HCT116 (cell line): ENCODE measurements around the gene CYTL1. TPM values are rescaled to one million over a fixed set of nuclear protein-coding genes. Genes with fewer than 3 reads are reported as not detected.
A peak's percentile ranks its signal among the peaks of the same experiment; 100 is the strongest.

Experiments used
- ATAC-seq: fragments of 200-7000 bp; cut with Tn5 transposase; 2 replicates; pipeline ENCODE4 v1.9.1; 2020; ENCODE audit warnings: mild to moderate bottlenecking, moderate library complexity
- BruUV-seq: library from RNA; stranded (reverse); fragments of 400-500 nt; replicated peaks from 2 replicates; lab custom pipeline; 2021; lab: Mats Ljungman, UMichigan
- CTCF ChIA-PET: fragments of 300-600 bp; sonication (Branson Sonifier 250); formaldehyde crosslinking; loops from one replicate; lab custom pipeline; 2021; ENCODE audit warnings: antibody characterized with exemption; lab: Charles Lee
- POLR2A ChIA-PET: fragments of 300-600, 350-600 bp; sonication (Branson Sonifier 250); formaldehyde crosslinking; loops from one replicate; lab custom pipeline; 2021; ENCODE audit warnings: antibody characterized with exemption; lab: Charles Lee
- RAD21 ChIA-PET, 2 experiments: fragments of 300-600 bp; sonication (Branson Sonifier 250); formaldehyde crosslinking; loops; one replicate each; lab custom pipeline; 2023; ENCODE audit warnings: low total read pairs in 2 of 2; ENCODE audit not compliant: uncharacterized antibody in 2 of 2, unreplicated experiment in 2 of 2, low non-redundant PET in 1 of 2; lab: Charles Lee
- DNase-seq: peaks from one replicate; pipeline ENCODE4 v3.0.0-alpha.2; 2010; ENCODE audit warnings: low read depth, low spot score
- H2AFZ ChIP-seq: fragments of 200-600 bp; shearing (Covaris generic), sonication (generic); 2 replicates; pipeline ENCODE4 v1.6.1; 2017; ENCODE audit warnings: low read depth, mixed run types, mixed read lengths, antibody characterized with exemption, low read length; ENCODE audit not compliant: poor library complexity, severe bottlenecking
- H3K27ac ChIP-seq: 2 replicates; pipeline ENCODE4 v1.5.1; 2012; ENCODE audit warnings: low read depth, low read length
- H3K27me3 ChIP-seq: fragments of 200-600 bp; sonication (generic); 2 replicates; pipeline ENCODE4 v1.6.1; 2016; ENCODE audit warnings: mixed run types, low read length, mixed read lengths; ENCODE audit not compliant: insufficient read depth
- H3K36me3 ChIP-seq, 2 experiments: fragments of 200-500 bp in 1 of 2; fragments of 200-600 bp in 1 of 2; sonication (Bioruptor generic) in 1 of 2; sonication (generic) in 1 of 2; 2 replicates each; pipeline versions ENCODE4 v1.5.1 to v1.6.1; 2014 to 2016; ENCODE audit warnings: low read length in 2 of 2, inconsistent platforms in 1 of 2, mixed read lengths in 1 of 2, mixed run types in 1 of 2; ENCODE audit not compliant: insufficient read depth in 2 of 2, control insufficient read depth in 1 of 2
- H3K4me1 ChIP-seq, 2 experiments: fragments of 200-600 bp in 1 of 2; sonication (generic) in 1 of 2; 2 replicates each; pipeline versions ENCODE4 v1.5.1 to v1.6.1; 2012 to 2017; ENCODE audit warnings: low read length in 2 of 2, inconsistent platforms in 1 of 2, mild to moderate bottlenecking in 1 of 2, mixed read lengths in 1 of 2, mixed run types in 1 of 2, moderate library complexity in 1 of 2; ENCODE audit not compliant: insufficient read depth in 2 of 2, control insufficient read depth in 1 of 2
- H3K4me2 ChIP-seq: fragments of 200-600 bp; sonication (generic); 2 replicates; pipeline ENCODE4 v1.6.1; 2017; ENCODE audit warnings: mixed run types, low read length, mixed read lengths
- H3K4me3 ChIP-seq, 2 experiments: fragments of 200-600 bp in 1 of 2; sonication (generic) in 1 of 2; replicated peaks in 1 of 2; 2 replicates each; pipeline ENCODE4 v1.5.1; 2011 to 2016; ENCODE audit warnings: low read length in 2 of 2, control low read depth in 1 of 2, low read depth in 1 of 2, mild to moderate bottlenecking in 1 of 2, mixed read lengths in 1 of 2, mixed run types in 1 of 2
- H3K79me2 ChIP-seq: fragments of 200-600 bp; sonication (generic); 2 replicates; pipeline ENCODE4 v1.6.1; 2017; ENCODE audit warnings: mild to moderate bottlenecking, mixed run types, low read length, moderate library complexity, mixed read lengths; ENCODE audit not compliant: insufficient read depth
- H3K9ac ChIP-seq: fragments of 200-600 bp; sonication (generic); 2 replicates; pipeline ENCODE4 v1.6.1; 2016; ENCODE audit warnings: low read length, mixed read lengths
- H3K9me2 ChIP-seq: fragments of 200-600 bp; sonication (generic), shearing (Covaris generic); 2 replicates; pipeline ENCODE4 v1.6.1; 2017; ENCODE audit warnings: mixed run types, mild to moderate bottlenecking, moderate library complexity; ENCODE audit not compliant: insufficient read depth
- H3K9me3 ChIP-seq, 2 experiments: fragments of 200-500 bp in 1 of 2; fragments of 200-600 bp in 1 of 2; sonication (Bioruptor generic) in 1 of 2; sonication (generic) in 1 of 2; 2 replicates each; pipeline ENCODE4 v1.6.1; 2014 to 2017; ENCODE audit warnings: low read length in 2 of 2, mixed read lengths in 2 of 2, inconsistent platforms in 1 of 2, low read depth in 1 of 2, mild to moderate bottlenecking in 1 of 2, mixed run types in 1 of 2, moderate library complexity in 1 of 2; ENCODE audit not compliant: control insufficient read depth in 1 of 2, insufficient read depth in 1 of 2
- H4K20me1 ChIP-seq: fragments of 200-600 bp; sonication (generic), shearing (Covaris generic); 2 replicates; pipeline ENCODE4 v1.6.1; 2017; ENCODE audit warnings: mixed run types, mild to moderate bottlenecking, moderate library complexity; ENCODE audit not compliant: insufficient read depth
- CBX3 ChIP-seq: IDR thresholded peaks from 2 replicates; pipeline ENCODE4 v1.6.1; 2012; ENCODE audit warnings: low read depth
- CEBPB ChIP-seq: IDR thresholded peaks from 2 replicates; pipeline ENCODE4 v1.6.1; 2012; ENCODE audit warnings: low read depth
- EGR1 ChIP-seq: IDR thresholded peaks from 2 replicates; pipeline ENCODE4 v1.6.1; 2012; ENCODE audit warnings: low read depth
- ELF1 ChIP-seq: IDR thresholded peaks from 2 replicates; pipeline ENCODE4 v1.6.1; 2012; ENCODE audit warnings: low read depth, borderline replicate concordance
- EZH2 ChIP-seq: fragments of 200-600 bp; sonication (generic); IDR thresholded peaks from 2 replicates; pipeline ENCODE4 v1.6.1; 2017; ENCODE audit warnings: antibody characterized with exemption, mixed run types
- EZH2phosphoT487 ChIP-seq: fragments of 200-600 bp; IDR thresholded peaks from 2 replicates; pipeline ENCODE4 v1.6.1; 2018; ENCODE audit warnings: antibody characterized with exemption, borderline replicate concordance
- FOSL1 ChIP-seq: IDR thresholded peaks from 2 replicates; pipeline ENCODE4 v1.6.1; 2012; ENCODE audit warnings: low read depth
- RAD21 ChIP-seq: IDR thresholded peaks from 2 replicates; pipeline ENCODE4 v1.6.1; 2012; ENCODE audit warnings: low read depth, mild to moderate bottlenecking
- SIN3A ChIP-seq: IDR thresholded peaks from 2 replicates; pipeline ENCODE4 v1.6.1; 2012; ENCODE audit warnings: low read depth
- SP1 ChIP-seq: IDR thresholded peaks from 2 replicates; pipeline ENCODE4 v1.6.1; 2012; ENCODE audit warnings: low read depth
- SRF ChIP-seq: IDR thresholded peaks from 2 replicates; pipeline ENCODE4 v1.6.1; 2012; ENCODE audit warnings: low read depth
- YY1 ChIP-seq: IDR thresholded peaks from 2 replicates; pipeline ENCODE4 v1.6.1; 2011; ENCODE audit warnings: low read length, low read depth, moderate library complexity, mild to moderate bottlenecking; ENCODE audit not compliant: insufficient replicate concordance; ENCODE audit errors: extremely low read depth
- ZFX ChIP-seq: fragments of 450-650 bp; IDR thresholded peaks from 2 replicates; pipeline ENCODE4 v1.6.1; 2017
- ZNF274 ChIP-seq: fragments of 200-500 bp; sonication (Bioruptor generic); IDR thresholded peaks from 2 replicates; pipeline ENCODE4 v1.6.1; 2014; ENCODE audit warnings: mild to moderate bottlenecking, low read depth, low read length, inconsistent platforms
- intact Hi-C: fragments of 100-400 bp; cut with micrococcal nuclease; formaldehyde crosslinking; loops from 2 replicates; pipeline ENCODE4 v1.10.0; 2022
- total RNA-seq: library from RNA; stranded (reverse); gene quantifications from one replicate; pipeline ENCODE4 v1.2.1, GENCODE V29; 2021; ENCODE audit not compliant: unreplicated experiment
- TF ChIP-seq, protein P1 (sequence below), 3 experiments: fragments of 200-600 bp in 1 of 3; sonication (generic) in 1 of 3; IDR thresholded peaks in 2 of 3; conservative IDR thresholded peaks in 1 of 3; 2 replicates each; pipeline ENCODE4 v1.5.1; 2012 to 2017; ENCODE audit warnings: low read depth in 2 of 3, low read length in 2 of 3, antibody characterized with exemption in 1 of 3, borderline replicate concordance in 1 of 3, control low read depth in 1 of 3, mild to moderate bottlenecking in 1 of 3, mixed read lengths in 1 of 3, mixed run types in 1 of 3, moderate library complexity in 1 of 3; ENCODE audit not compliant: insufficient read depth in 1 of 3
- TF ChIP-seq, protein P2 (sequence below): IDR thresholded peaks from 2 replicates; pipeline ENCODE4 v1.6.1; 2012

The CYTL1 gene
- total RNA-seq, 1 experiment from 2014 or later = not detected

DNA sequence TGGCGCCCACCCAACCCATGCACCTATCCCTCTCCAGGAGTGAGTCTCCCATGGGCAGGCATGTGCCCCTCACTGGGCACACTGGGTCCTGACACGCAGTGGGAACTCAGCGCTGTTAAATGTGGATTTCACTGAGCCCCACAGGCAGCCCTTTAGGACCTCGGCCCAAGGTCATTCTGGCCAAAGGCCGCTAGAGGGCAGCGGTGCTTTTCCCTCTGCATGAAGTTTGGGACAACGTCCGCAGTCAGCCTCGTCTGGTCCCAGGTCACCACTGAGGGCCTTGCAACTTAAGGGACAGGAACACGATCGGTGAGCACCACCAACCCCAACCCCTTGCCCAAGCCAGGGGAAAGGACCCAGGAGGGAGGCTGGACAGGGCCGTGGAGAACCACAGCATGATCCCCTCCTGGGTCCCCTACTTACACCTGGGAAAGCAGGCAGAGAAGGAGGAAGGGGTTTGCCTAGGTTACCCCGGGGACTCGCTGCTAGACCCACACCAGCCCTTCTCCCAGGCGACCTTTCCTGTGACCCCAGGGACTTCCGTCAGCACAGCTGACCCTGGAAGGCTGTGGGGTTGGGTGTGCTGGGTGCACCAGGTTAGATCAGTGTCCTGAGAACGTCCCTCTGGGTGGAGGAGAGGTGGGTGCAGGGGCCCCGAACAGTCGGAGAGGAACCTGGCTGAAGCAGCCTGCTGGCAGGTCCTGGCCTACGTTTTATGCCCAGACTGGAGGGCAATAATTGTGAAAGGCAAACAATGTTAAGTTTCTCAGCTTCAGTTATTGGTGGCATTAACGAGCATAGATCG lies 24.0 kb downstream of the CYTL1 start:
- no peak for TF ChIP-seq CEBPB
- TF ChIP-seq, protein P1, sequence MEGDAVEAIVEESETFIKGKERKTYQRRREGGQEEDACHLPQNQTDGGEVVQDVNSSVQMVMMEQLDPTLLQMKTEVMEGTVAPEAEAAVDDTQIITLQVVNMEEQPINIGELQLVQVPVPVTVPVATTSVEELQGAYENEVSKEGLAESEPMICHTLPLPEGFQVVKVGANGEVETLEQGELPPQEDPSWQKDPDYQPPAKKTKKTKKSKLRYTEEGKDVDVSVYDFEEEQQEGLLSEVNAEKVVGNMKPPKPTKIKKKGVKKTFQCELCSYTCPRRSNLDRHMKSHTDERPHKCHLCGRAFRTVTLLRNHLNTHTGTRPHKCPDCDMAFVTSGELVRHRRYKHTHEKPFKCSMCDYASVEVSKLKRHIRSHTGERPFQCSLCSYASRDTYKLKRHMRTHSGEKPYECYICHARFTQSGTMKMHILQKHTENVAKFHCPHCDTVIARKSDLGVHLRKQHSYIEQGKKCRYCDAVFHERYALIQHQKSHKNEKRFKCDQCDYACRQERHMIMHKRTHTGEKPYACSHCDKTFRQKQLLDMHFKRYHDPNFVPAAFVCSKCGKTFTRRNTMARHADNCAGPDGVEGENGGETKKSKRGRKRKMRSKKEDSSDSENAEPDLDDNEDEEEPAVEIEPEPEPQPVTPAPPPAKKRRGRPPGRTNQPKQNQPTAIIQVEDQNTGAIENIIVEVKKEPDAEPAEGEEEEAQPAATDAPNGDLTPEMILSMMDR (IDR thresholded peaks at IDR 0.05 in 2 of 3, conservative IDR thresholded peaks at IDR 0.05 in 1 of 3; ENCODE audit: borderline replicate concordance in 1 of 3, insufficient read depth in 1 of 3, low read depth in 2 of 3, low read length in 2 of 3) = peak; percentile 71 to 96 (median 94)
- no peak for TF ChIP-seq ELF1
- no peak for TF ChIP-seq CBX3
- no peak for TF ChIP-seq FOSL1
- no peak for TF ChIP-seq SIN3A
- TF ChIP-seq YY1 = no peak
- no peak for TF ChIP-seq SRF
- no peak for TF ChIP-seq EGR1
- TF ChIP-seq EZH2 = no peak
- TF ChIP-seq, protein P2, sequence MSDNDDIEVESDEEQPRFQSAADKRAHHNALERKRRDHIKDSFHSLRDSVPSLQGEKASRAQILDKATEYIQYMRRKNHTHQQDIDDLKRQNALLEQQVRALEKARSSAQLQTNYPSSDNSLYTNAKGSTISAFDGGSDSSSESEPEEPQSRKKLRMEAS = no peak
- peak; percentile 87 for TF ChIP-seq RAD21
- TF ChIP-seq ZNF274 = no peak
- no peak for TF ChIP-seq EZH2phosphoT487
- no peak for TF ChIP-seq ZFX
- no peak for TF ChIP-seq SP1
- TF ChIP-seq, all 23 proteins: peak for 2
- Histone ChIP-seq H3K27ac (no peak overlapping the region), H3K9ac (no peak overlapping the region), H3K4me2 (peak overlapping the region; percentile 43), H3K36me3 (no peaks in the 10 kb centered on the region), H4K20me1 (no peaks in the 10 kb centered on the region), H3K27me3 (peaks cover 10% of the 10 kb centered on the region; the same call in 1 of the 2 replicates), H3K9me3 (no peaks in the 10 kb centered on the region), H3K4me1 (peaks cover 9 to 20% of the 10 kb centered on the region in 2 experiments; a peak in 3 of 4 replicates), H3K79me2 (no peaks in the 10 kb centered on the region), H3K9me2 (no peaks in the 10 kb centered on the region), H2AFZ (peak overlapping the region; percentile 73), H3K4me3 (no peak overlapping the region)
- ATAC-seq = peak; percentile 89
- intact Hi-C loops = loop anchor here (1.0 to 10.0 kb wide), 7 partner anchors 147 to 817 kb away; no protein-coding TSS in a partner anchor
- no TSS peak for BruUV-seq
- ChIA-PET POLR2A (no interaction called here), RAD21 (no interaction called here), CTCF (interaction anchor here (1.1 to 1.6 kb wide), 2 partner anchors 9 to 818 kb away, joined by 4 read pairs; no protein-coding TSS in a partner anchor)
- DNase-seq = peak; percentile 54
